ENCODE results near the gene AKAP11.

GRCh38 chr13:42331009-42331408 is 59.1 kb downstream of the AKAP11 start:
- no peak for TF ChIP-seq ARID4B (CRISPR knock-in tag; IDR thresholded peaks at IDR 0.05)
- no peak for TF ChIP-seq ZNF830 (CRISPR knock-in tag; IDR thresholded peaks at IDR 0.05)

Data from K562 (cell line).